Lung (tissue), 12 donors: Measurements from ENCODE around the gene CEBPB. TPM values are rescaled to one million over a fixed set of nuclear protein-coding genes. Genes with fewer than 3 reads are reported as not detected.
A peak's percentile ranks its signal among the peaks of the same experiment; 100 is the strongest.

Source experiments
- ATAC-seq: fragments of 200-7000 bp; cut with Tn5 transposase; one replicate; pipeline ENCODE4 v1.9.1; 2020; ENCODE audit warnings: moderate number of reproducible peaks; ENCODE audit not compliant: insufficient read depth, low FRiP score
- DNase-seq, 3 donors: peaks; one replicate each; pipeline ENCODE4 v3.0.0-alpha.2; 2013 to 2017
- H3K27ac ChIP-seq, 2 donors: one replicate each; pipeline ENCODE4 v1.5.1; 2013; ENCODE audit warnings: mild to moderate bottlenecking in 2 of 2, moderate library complexity in 2 of 2, control low read depth in 1 of 2, inconsistent platforms in 1 of 2, low read depth in 1 of 2, low read length in 1 of 2
- H3K27me3 ChIP-seq, 3 donors: one replicate each; pipeline ENCODE4 v1.5.1; 2013; ENCODE audit warnings: low read length in 2 of 3; ENCODE audit not compliant: control insufficient read depth in 3 of 3, insufficient read depth in 3 of 3
- H3K36me3 ChIP-seq, 4 donors: one replicate each; pipeline ENCODE4 v1.5.1; 2013; ENCODE audit warnings: low read length in 4 of 4, mild to moderate bottlenecking in 1 of 4, moderate library complexity in 1 of 4; ENCODE audit not compliant: control insufficient read depth in 4 of 4, insufficient read depth in 4 of 4
- H3K4me1 ChIP-seq, 5 donors: one replicate each; pipeline ENCODE4 v1.5.1; 2013; ENCODE audit warnings: low read length in 5 of 5, mild to moderate bottlenecking in 2 of 5, moderate library complexity in 1 of 5; ENCODE audit not compliant: control insufficient read depth in 5 of 5, insufficient read depth in 5 of 5
- H3K4me3 ChIP-seq: one replicate; pipeline ENCODE4 v1.5.1; 2013; ENCODE audit warnings: mild to moderate bottlenecking, control low read depth, moderate library complexity
- H3K9ac ChIP-seq, 2 donors: one replicate each; pipeline ENCODE4 v1.5.1; 2013; ENCODE audit warnings: low read length in 2 of 2, control low read depth in 1 of 2; ENCODE audit not compliant: insufficient read depth in 1 of 2
- H3K9me3 ChIP-seq, 4 donors: one replicate each; pipeline ENCODE4 v1.5.1; 2013; ENCODE audit warnings: low read length in 3 of 4, mild to moderate bottlenecking in 1 of 4, moderate library complexity in 1 of 4; ENCODE audit not compliant: control insufficient read depth in 4 of 4, insufficient read depth in 3 of 4
- WGBS, 2 donors: extraction: QIAGEN DNeasy Blood & Tissue Kit; methylation state at CpG; one replicate each; pipeline ENCODE4 v1.1.7; 2013; 5-methylcytosine and 5-hydroxymethylcytosine counted together
- polyA plus RNA-seq, 2 donors: library from polyadenylated mRNA; stranded (reverse); fragments of 200-250 nt; gene quantifications; one replicate each; pipeline ENCODE4 v1.2.1, GENCODE V29; 2013
- total RNA-seq, 2 donors: library from RNA; depleted of rRNA in 1 of 2; stranded (reverse); fragments of >200 nt in 1 of 2; gene quantifications; one replicate each; pipeline ENCODE4 v1.2.1, GENCODE V29; 2014 to 2021
- TF ChIP-seq, protein P1 (sequence below): IDR thresholded peaks from 2 replicates; pipeline ENCODE4 v1.5.1; 2012; ENCODE audit warnings: mild to moderate bottlenecking; ENCODE audit errors: control extremely low read depth, extremely low read depth
- donor health status: control.
- donor health status: control.
- donor health status: Bipolar disorder and iron deficiency.
- donor health status: healthy.
- donor health status: DM: yes; HTN: yes; CAD: no.

The CEBPB gene
- total and polyA plus RNA-seq, 4 donors = 53.2 to 296 (median 124) TPM

DNA sequence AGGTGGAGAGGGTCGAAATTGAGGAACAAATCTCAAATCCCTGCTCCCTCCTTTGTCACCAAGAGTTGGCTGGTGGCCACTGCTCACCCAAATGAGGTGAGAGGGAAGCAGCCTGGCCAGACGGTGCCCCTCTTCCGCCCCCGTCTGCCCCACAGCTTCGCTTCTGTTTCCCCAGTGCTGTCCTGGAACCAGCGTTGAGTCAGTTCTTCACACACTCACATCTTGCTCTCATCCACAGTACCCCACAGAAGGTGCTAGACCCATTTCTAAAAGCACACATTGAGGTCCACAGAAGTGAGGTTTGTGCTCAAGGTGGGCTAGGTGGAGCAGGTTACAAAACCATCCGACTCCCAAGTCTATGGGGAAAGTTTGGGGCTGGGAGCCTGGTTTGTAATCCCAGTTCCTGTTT lies 3.8 kb downstream of the CEBPB start:
- H3K9me3 ChIP-seq = no peaks in the 10 kb centered on the region
- 40 to 53% methylated on average over 7 of the region's 7 CpGs for WGBS, 2 donors
- ATAC-seq (no peak), DNase-seq (no peak)
- H3K27ac ChIP-seq = peak overlapping the region in 1 of 2 donors; percentile 89
- H3K4me3 ChIP-seq = peak overlapping the region; percentile 88
- peak overlapping the region in 1 of 2 donors; percentile 94 for H3K9ac ChIP-seq
- TF ChIP-seq, protein P1, sequence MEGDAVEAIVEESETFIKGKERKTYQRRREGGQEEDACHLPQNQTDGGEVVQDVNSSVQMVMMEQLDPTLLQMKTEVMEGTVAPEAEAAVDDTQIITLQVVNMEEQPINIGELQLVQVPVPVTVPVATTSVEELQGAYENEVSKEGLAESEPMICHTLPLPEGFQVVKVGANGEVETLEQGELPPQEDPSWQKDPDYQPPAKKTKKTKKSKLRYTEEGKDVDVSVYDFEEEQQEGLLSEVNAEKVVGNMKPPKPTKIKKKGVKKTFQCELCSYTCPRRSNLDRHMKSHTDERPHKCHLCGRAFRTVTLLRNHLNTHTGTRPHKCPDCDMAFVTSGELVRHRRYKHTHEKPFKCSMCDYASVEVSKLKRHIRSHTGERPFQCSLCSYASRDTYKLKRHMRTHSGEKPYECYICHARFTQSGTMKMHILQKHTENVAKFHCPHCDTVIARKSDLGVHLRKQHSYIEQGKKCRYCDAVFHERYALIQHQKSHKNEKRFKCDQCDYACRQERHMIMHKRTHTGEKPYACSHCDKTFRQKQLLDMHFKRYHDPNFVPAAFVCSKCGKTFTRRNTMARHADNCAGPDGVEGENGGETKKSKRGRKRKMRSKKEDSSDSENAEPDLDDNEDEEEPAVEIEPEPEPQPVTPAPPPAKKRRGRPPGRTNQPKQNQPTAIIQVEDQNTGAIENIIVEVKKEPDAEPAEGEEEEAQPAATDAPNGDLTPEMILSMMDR = no peak
- H3K27me3 ChIP-seq = no peaks in the 10 kb centered on the region
- H3K4me1 ChIP-seq = peaks cover 0 to 28% (median 10%) of the 10 kb centered on the region in 5 donors
- peaks cover 0 to 41% (median 20%) of the 10 kb centered on the region in 4 donors for H3K36me3 ChIP-seq

DNA sequence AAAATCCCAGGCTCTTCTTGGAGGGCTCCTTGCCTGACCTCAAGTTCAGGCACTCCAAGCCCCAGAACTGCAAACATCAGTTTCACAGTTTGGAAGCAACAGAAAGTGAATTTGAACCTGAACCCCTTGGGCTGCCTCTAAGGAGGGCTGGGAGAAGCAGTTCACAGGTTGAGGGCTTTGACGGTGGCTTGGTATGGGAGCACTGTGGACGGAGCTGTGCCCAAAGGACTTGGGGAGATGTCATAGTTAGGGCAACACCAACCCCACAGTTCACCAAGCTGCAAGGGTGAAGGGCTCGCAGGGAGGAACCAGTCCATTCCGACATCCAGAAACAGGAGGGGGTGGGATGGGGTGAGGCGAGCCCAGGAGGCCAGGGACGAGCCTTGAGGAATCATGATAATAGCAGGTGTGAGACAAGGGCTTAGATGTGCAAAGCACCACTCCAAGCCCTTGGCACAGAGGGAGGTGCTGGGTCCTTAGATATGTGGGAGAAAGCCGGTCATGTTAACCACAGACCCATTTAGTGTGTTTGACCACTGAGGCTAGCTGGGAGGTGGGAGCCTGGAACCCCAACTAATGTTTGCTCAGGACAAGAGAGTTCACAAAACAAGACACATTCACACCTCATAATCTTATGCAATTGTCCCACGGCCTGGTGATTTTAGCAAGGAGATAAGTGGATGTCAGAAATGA lies 4.3 kb downstream of the CEBPB start:
- Histone ChIP-seq H3K27ac (peak overlapping the region in 1 of 2 donors; percentile 89), H3K9ac (peak overlapping the region in 1 of 2 donors; percentile 94), H3K27me3 (no peaks in the 10 kb centered on the region), H3K9me3 (no peaks in the 10 kb centered on the region), H3K36me3 (peaks cover 0 to 44% (median 20%) of the 10 kb centered on the region in 4 donors), H3K4me1 (peaks cover 0 to 28% (median 10%) of the 10 kb centered on the region in 5 donors), H3K4me3 (no peak overlapping the region)
- DNase-seq (peak in 1 of 3 donors; percentile 55), ATAC-seq (no peak)
- WGBS, 2 donors = 61 to 64% methylated on average over 8 of the region's 8 CpGs
- TF ChIP-seq, protein P1 = no peak

DNA sequence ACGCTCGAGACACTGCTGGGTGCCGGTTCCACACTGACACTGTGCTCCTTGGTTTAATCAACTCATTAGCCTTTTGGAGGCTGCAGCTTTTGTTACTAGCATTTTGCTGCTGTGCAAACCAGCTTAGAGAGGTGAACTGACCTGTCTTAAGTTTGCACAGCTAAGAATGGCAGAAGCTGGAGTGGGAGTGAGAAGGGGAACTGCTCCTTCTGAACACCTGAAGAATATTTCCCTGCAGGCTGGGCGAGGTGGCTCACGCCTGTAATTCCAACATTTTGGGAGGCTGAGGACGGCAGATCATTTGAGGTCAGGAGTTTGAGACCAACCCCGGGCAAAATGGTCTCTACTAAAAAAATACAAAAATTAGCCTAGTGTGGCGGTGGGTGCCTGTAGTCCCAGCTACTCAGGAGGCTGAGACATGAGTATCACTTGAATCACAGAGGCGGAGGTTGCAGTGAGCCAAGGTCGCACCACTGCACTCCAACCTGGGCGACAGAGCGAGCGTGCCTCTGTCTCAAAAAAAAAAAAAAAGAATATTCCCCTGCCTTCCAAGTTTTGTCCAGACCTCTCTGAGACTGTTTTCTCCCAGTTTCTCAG lies 5.0 kb downstream of the CEBPB start:
- ATAC-seq (no peak), DNase-seq (no peak)
- no peak overlapping the region for H3K4me3 ChIP-seq
- WGBS, 2 donors = 75 to 85% methylated on average over 13 of the region's 13 CpGs
- H3K36me3 ChIP-seq = peaks cover 0 to 44% (median 20%) of the 10 kb centered on the region in 4 donors
- no peaks in the 10 kb centered on the region for H3K9me3 ChIP-seq
- peak overlapping the region in 1 of 2 donors; percentile 89 for H3K27ac ChIP-seq
- TF ChIP-seq, protein P1 = no peak
- H3K27me3 ChIP-seq = no peaks in the 10 kb centered on the region
- no peak overlapping the region for H3K9ac ChIP-seq
- H3K4me1 ChIP-seq = peaks cover 0 to 28% (median 10%) of the 10 kb centered on the region in 5 donors
